HepG2 (cell line): Measurements from ENCODE around the gene AARS2.

Experiments
- EZH2 ChIP-seq: conservative IDR thresholded peaks from 2 replicates; pipeline ENCODE4 v1.6.1; 2012; ENCODE audit warnings: mild to moderate bottlenecking, low read depth, low read length, moderate library complexity
- TAF1 ChIP-seq: sonication (generic); formaldehyde crosslinking; IDR thresholded peaks from 2 replicates; pipeline ENCODE4 v1.4.0; 2020; ENCODE audit warnings: missing genetic modification reagents
- ZBTB8A ChIP-seq: sonication (generic); formaldehyde crosslinking; IDR thresholded peaks from 2 replicates; pipeline ENCODE4 v1.4.0; 2020; ENCODE audit warnings: mild to moderate bottlenecking, low read depth, missing genetic modification reagents, borderline replicate concordance
- ZC3H4 ChIP-seq: sonication (generic); formaldehyde crosslinking; IDR thresholded peaks from 2 replicates; pipeline ENCODE4 v1.4.0; 2020; ENCODE audit warnings: missing genetic modification reagents, borderline replicate concordance
- ZKSCAN1 ChIP-seq: fragments of 150-350 bp; IDR thresholded peaks from 2 replicates; pipeline ENCODE4 v1.6.1; 2014; ENCODE audit warnings: low read length
- TF ChIP-seq, protein P1 (sequence below): sonication (generic); formaldehyde crosslinking; IDR thresholded peaks from 2 replicates; pipeline ENCODE4 v1.4.0; 2020; ENCODE audit warnings: missing genetic modification reagents, mild to moderate bottlenecking, borderline replicate concordance
- TF ChIP-seq, protein P2 (sequence below): sonication (generic); formaldehyde crosslinking; IDR thresholded peaks from 2 replicates; pipeline ENCODE4 v1.8.0; 2022; ENCODE audit warnings: missing genetic modification reagents, mild to moderate bottlenecking, borderline replicate concordance
- TF ChIP-seq, protein P3 (sequence below): sonication (generic); formaldehyde crosslinking; IDR thresholded peaks from 2 replicates; pipeline ENCODE4 v1.4.0; 2020; ENCODE audit warnings: missing genetic modification reagents

DNA sequence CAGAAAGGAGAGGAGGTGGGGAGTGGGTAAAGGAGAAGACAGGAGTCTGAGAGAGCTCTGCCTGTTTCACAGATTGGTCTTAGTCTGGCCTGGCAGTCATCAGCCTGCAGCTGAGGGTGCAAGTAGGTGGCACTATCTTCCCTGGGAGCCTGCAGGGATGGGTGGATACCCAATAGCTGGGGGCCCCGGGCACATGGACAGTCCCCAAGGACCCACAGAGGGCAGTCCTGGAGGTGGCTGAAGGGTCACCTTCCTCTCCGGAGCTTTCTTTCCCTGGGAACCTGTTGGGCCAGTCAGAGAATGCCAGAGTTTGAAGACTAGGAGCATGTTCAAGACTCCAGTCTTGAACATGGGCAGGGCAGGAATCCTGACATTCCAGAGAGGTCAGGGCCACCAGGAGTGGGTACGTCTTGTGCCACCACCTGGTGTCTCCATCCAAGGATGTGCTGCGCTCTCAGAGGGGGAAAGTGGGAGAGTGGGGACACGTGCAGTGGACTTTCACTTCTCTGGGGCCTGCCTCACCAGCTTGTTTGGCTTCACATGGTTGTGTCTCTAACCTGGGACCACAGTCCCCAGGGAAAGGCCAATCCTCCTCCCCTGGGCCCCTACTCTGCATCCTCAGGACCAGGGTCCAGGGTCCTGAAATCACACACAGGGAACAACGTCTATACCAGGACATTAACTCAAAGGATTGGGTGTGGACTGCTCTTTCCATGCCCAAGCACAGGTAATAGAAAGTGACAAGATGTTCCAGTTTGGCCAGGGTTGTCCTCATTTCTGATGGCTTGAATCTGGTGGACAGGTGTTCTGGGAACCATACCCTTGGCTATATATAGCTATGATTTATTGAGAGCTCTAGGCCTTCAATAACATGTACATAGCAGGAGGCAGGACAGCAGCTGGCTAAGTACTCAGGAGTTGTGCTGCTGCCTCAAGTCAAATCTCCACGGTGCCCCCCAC is 18.0 kb downstream of the AARS2 start:
- no peak for TF ChIP-seq ZC3H4
- TF ChIP-seq, protein P1, sequence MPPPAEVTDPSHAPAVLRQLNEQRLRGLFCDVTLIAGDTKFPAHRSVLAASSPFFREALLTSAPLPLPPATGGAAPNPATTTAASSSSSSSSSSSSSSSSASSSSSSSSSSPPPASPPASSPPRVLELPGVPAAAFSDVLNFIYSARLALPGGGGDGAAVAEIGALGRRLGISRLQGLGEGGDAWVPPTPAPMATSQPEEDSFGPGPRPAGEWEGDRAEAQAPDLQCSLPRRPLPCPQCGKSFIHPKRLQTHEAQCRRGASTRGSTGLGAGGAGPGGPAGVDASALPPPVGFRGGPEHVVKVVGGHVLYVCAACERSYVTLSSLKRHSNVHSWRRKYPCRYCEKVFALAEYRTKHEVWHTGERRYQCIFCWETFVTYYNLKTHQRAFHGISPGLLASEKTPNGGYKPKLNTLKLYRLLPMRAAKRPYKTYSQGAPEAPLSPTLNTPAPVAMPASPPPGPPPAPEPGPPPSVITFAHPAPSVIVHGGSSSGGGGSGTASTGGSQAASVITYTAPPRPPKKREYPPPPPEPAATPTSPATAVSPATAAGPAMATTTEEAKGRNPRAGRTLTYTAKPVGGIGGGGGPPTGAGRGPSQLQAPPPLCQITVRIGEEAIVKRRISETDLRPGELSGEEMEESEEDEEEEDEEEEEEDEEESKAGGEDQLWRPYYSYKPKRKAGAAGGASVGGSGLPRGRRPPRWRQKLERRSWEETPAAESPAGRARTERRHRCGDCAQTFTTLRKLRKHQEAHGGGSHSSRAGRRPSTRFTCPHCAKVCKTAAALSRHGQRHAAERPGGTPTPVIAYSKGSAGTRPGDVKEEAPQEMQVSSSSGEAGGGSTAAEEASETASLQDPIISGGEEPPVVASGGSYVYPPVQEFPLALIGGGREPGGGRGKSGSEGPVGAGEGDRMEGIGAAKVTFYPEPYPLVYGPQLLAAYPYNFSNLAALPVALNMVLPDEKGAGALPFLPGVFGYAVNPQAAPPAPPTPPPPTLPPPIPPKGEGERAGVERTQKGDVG: no peak
- no peak for TF ChIP-seq ZKSCAN1
- no peak for TF ChIP-seq TAF1 (CRISPR knock-in tag)
- no peak for TF ChIP-seq EZH2
- TF ChIP-seq ZBTB8A (CRISPR knock-in tag): no peak
- TF ChIP-seq, protein P2, sequence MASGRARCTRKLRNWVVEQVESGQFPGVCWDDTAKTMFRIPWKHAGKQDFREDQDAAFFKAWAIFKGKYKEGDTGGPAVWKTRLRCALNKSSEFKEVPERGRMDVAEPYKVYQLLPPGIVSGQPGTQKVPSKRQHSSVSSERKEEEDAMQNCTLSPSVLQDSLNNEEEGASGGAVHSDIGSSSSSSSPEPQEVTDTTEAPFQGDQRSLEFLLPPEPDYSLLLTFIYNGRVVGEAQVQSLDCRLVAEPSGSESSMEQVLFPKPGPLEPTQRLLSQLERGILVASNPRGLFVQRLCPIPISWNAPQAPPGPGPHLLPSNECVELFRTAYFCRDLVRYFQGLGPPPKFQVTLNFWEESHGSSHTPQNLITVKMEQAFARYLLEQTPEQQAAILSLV (CRISPR knock-in tag): no peak
- TF ChIP-seq, protein P3, sequence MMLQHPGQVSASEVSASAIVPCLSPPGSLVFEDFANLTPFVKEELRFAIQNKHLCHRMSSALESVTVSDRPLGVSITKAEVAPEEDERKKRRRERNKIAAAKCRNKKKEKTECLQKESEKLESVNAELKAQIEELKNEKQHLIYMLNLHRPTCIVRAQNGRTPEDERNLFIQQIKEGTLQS (CRISPR knock-in tag): no peak
